ENCODE results near the gene EVI5L. TPM values are rescaled to one million over a fixed set of nuclear protein-coding genes. Genes with fewer than 3 reads are reported as not detected.

Gene EVI5L
- polyA plus RNA-seq, 3 donors = 0.76 to 5.7 (median 1.3) TPM

DNA sequence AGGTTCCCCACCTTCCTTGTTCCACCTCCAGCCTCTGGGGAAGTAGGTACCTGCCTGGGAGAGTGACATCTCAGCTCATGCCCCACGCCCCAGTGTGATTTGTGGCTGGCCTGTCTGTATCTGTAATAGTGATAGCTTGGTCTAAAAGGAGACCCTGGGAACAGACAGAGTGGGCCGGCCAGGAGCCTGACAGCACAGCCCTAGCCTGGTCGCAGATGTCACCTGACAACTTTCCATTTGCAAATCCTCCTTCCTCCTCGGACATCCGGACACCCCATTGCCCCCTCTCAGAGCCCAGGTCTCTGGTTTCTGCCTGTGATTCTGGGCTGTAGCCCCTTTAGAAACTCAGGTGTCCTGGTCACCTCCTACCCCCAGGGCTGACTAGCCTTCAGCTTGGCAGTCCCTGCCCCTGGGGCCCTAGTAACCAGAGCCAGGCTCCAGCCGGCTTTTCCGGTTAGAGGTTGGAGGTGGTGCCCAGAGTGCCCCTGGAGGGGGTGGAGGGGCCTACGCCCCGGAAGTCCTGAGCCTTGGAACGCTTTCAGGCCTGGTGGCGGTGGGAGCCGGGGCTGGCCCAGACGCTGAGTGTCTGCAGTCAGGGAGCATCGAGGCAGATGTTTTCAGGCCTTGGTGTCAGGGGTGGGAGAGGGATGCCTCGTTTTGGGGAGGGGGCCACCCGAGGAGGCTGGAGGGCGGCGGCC is 64.7 kb downstream of the EVI5L start:
- H3K4me1 ChIP-seq (ENCODE audit: control insufficient read depth in 1 of 2, insufficient read depth in 2 of 2, low read length in 2 of 2) = no peaks in the 10 kb centered on the region
- peaks cover 3% of the 10 kb centered on the region for H3K4me1 Mint-ChIP-seq
- H2AFZ ChIP-seq (ENCODE audit: insufficient read depth, low read depth, low read length, poor library complexity, severe bottlenecking) = no peak overlapping the region
- no peaks in the 10 kb centered on the region for H3K9me3 Mint-ChIP-seq
- no peak for DNase-seq
- no peak overlapping the region for H3K9ac ChIP-seq (ENCODE audit: insufficient read depth, low read length, poor library complexity, severe bottlenecking)
- H3K27ac Mint-ChIP-seq = no peak overlapping the region
- TF ChIP-seq, protein P1, sequence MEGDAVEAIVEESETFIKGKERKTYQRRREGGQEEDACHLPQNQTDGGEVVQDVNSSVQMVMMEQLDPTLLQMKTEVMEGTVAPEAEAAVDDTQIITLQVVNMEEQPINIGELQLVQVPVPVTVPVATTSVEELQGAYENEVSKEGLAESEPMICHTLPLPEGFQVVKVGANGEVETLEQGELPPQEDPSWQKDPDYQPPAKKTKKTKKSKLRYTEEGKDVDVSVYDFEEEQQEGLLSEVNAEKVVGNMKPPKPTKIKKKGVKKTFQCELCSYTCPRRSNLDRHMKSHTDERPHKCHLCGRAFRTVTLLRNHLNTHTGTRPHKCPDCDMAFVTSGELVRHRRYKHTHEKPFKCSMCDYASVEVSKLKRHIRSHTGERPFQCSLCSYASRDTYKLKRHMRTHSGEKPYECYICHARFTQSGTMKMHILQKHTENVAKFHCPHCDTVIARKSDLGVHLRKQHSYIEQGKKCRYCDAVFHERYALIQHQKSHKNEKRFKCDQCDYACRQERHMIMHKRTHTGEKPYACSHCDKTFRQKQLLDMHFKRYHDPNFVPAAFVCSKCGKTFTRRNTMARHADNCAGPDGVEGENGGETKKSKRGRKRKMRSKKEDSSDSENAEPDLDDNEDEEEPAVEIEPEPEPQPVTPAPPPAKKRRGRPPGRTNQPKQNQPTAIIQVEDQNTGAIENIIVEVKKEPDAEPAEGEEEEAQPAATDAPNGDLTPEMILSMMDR (IDR thresholded peaks at IDR 0.05) = no peak
- H3K27ac ChIP-seq (ENCODE audit: low read depth in 1 of 2, low read length in 2 of 2) = no peak overlapping the region
- H3K36me3 ChIP-seq (replicated peaks in 1 of 2; ENCODE audit: control insufficient read depth in 1 of 2, insufficient read depth in 2 of 2, low read length in 2 of 2) = no peaks in the 10 kb centered on the region
- no peaks in the 10 kb centered on the region for H3K36me3 Mint-ChIP-seq
- H3K9me3 ChIP-seq (replicated peaks in 1 of 2; ENCODE audit: control insufficient read depth in 1 of 2, insufficient read depth in 1 of 2, low read length in 2 of 2) = no peaks in the 10 kb centered on the region
- WGBS (ENCODE audit: insufficient coverage) = 71% methylated on average over 15 of the region's 18 CpGs
- no peaks in the 10 kb centered on the region for H3K79me2 ChIP-seq (ENCODE audit: insufficient read depth, low read length)
- peaks cover 25 to 43% (median 30%) of the 10 kb centered on the region in 3 donors for H3K27me3 Mint-ChIP-seq (ENCODE audit: low read depth in 3 of 3)
- no peak overlapping the region for H3K4me2 ChIP-seq (replicated peaks; ENCODE audit: extremely low read depth, low read length, poor library complexity, severe bottlenecking)
- H3K4me3 ChIP-seq (replicated peaks in 1 of 3; ENCODE audit: low read depth in 2 of 3, low read length in 3 of 3) = no peak overlapping the region
- H3K4me3 Mint-ChIP-seq = no peak overlapping the region
- H3K27me3 ChIP-seq (ENCODE audit: control insufficient read depth in 2 of 2, insufficient read depth in 2 of 2, low read length in 2 of 2) = peaks cover 0 to 8% of the 10 kb centered on the region in 2 donors
- intact Hi-C loops (cut with micrococcal nuclease) = no loop called here
- no peaks in the 10 kb centered on the region for H4K20me1 ChIP-seq (ENCODE audit: insufficient read depth, low read length)

- 88% methylated on average over 12 of the region's 13 CpGs for WGBS (ENCODE audit: insufficient coverage)
Observed at GRCh38 chr19:7895565-7895964, 65.5 kb downstream of the EVI5L start.

More at GRCh38 chr19:7895565-7895964, 65.5 kb downstream of the EVI5L start:
- no peak overlapping the region for H2AFZ ChIP-seq (ENCODE audit: insufficient read depth, low read depth, low read length, poor library complexity, severe bottlenecking)
- H3K9me3 Mint-ChIP-seq = no peaks in the 10 kb centered on the region
- H3K4me3 Mint-ChIP-seq = no peak overlapping the region
- no peak overlapping the region for H3K4me3 ChIP-seq (replicated peaks in 1 of 3; ENCODE audit: low read depth in 2 of 3, low read length in 3 of 3)
- H3K4me1 Mint-ChIP-seq = peaks cover 3% of the 10 kb centered on the region
- H3K27me3 Mint-ChIP-seq (ENCODE audit: low read depth in 3 of 3) = peaks cover 24 to 35% (median 25%) of the 10 kb centered on the region in 3 donors
- no peak overlapping the region for H3K27ac Mint-ChIP-seq
- H3K79me2 ChIP-seq (ENCODE audit: insufficient read depth, low read length) = no peaks in the 10 kb centered on the region
- TF ChIP-seq, protein P1 (IDR thresholded peaks at IDR 0.05) = no peak
- intact Hi-C loops (cut with micrococcal nuclease) = no loop called here
- no peaks in the 10 kb centered on the region for H3K36me3 Mint-ChIP-seq
- no peak overlapping the region for H3K27ac ChIP-seq (ENCODE audit: low read depth in 1 of 2, low read length in 2 of 2)
- H3K9ac ChIP-seq (ENCODE audit: insufficient read depth, low read length, poor library complexity, severe bottlenecking) = no peak overlapping the region
- no peaks in the 10 kb centered on the region for H3K9me3 ChIP-seq (replicated peaks in 1 of 2; ENCODE audit: control insufficient read depth in 1 of 2, insufficient read depth in 1 of 2, low read length in 2 of 2)
- no peaks in the 10 kb centered on the region for H3K4me1 ChIP-seq (ENCODE audit: control insufficient read depth in 1 of 2, insufficient read depth in 2 of 2, low read length in 2 of 2)
- peaks cover 0 to 8% of the 10 kb centered on the region in 2 donors for H3K27me3 ChIP-seq (ENCODE audit: control insufficient read depth in 2 of 2, insufficient read depth in 2 of 2, low read length in 2 of 2)
- DNase-seq = no peak
- H3K36me3 ChIP-seq (replicated peaks in 1 of 2; ENCODE audit: control insufficient read depth in 1 of 2, insufficient read depth in 2 of 2, low read length in 2 of 2) = no peaks in the 10 kb centered on the region
- no peaks in the 10 kb centered on the region for H4K20me1 ChIP-seq (ENCODE audit: insufficient read depth, low read length)
- no peak overlapping the region for H3K4me2 ChIP-seq (replicated peaks; ENCODE audit: extremely low read depth, low read length, poor library complexity, severe bottlenecking)
